Measurements from ENCODE around the gene ASPDH.

ASPDH gene

DNA sequence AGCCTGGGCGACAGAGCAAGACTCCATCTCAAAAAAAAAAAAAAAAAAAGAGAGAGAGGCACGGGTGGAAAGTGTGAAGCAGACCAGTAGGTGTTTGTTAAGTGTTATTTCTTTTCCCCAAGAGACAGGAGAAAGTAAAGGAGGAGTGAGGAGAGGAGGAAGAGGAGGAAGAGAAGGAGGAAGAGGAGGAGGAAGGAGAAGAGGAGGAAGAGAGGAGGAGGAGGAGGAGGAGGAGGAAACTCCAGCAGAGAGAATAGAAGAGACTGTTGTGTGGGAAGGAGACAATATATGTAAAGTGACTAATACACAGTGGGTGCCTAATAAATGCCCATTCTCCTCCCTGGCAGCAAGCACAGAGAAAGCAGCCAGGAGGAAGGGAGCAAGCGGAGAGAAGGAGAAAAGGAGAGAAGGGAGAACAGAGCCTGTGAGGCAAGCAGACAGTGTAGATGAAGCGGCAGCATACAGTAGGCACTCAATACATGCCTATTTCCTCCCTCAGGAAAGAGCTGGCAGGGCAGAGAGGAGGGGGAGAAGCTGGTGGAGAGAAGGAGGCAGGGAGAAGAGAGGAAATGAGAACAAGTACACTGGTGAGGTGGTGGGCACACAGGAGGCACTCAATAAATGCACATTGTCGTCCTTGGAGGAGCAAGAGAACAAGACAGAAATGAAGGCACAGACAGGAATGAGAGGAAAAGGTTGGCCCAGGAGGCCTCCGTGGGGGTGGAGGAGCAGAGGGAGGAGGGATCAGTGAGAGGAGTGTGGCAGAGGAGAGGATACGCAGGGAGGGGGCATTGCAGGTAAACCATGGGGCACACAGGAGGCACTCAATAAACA, 19.3 kb downstream of the ASPDH start:
- no peak for DNase-seq

DNA sequence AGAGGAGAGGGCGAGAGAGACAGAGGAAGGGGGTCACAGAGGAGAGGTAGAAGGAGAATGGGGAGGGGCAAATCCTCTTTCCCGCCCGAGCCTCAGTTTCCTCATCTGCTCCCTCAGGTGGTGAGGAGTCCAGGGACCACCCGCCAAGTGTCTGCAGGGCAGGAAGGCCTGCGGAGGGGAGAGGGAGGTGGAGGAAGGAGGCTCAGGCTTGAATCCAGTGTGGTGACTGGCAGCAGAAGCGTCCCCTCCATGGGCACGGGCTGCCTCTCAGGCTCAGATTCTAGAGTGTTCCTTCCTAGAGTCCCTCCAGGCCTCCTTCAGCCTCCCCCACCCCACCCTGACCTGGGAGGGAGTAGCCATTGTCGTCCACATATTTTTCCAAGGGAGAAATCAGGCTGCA, 20.5 kb downstream of the ASPDH start:
- DNase-seq, result no peak

DNA sequence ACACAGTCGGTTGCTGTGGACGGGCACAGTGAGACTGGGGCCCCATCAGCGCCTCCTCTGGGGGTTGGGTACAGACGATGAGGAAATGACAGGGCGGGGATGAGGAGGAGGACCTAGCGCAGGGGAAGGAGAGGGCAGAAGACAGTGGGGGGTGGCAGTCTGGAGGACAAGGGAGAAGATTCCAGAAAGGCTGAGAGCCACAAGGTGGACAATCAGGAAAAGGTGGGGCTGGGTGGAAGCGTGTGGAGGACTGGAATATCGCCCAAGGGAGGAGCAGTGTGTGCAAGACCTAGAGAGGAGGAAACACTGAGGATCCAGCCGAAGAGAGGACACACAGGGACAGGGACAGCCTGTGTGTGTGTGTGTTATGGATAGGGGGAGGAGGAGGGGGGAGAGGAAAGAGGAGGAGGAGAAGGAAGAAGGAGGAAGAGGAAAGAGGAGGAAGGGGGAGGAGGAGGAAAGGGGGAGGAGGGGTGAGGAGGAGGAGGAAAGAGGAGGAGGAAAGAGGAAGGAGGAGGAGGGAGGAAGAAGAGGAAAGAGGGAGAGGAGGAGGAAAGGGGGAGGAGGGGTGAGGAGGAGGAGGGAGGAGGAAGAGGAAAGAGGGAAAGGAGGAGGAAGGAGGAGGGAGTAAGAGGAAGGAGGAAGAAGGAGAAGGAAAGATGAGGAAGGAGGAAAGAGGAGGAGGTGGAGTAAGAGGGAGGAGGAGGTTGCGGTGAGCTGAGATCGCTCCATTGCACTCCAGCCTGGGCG, 21.2 kb downstream of the ASPDH start:
- peak; percentile 32 for DNase-seq

DNA sequence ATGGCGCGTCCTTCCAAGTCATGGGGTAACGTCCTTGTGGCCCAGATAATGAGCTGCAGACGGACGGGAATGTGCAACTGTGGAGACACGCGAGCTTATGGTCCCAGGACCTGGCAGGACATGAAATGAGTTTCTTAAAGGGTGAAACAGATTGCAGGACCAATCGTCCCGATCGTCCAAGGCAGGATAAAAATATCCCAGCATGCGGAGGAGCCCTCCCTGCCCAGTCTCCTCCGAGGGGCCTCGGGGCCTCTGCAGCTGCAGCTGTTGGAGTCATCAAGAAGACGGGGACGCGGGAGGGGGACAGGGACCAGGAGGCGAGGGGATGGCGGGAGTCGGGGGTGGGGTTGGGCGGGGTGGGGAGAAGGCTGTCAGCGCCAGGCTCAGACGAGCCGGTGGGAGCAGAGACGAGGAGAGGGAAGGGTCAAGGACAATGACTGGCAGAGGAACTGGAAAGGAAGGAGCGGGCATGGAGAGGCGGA, 22.7 kb downstream of the ASPDH start:
- DNase-seq, result no peak

DNA sequence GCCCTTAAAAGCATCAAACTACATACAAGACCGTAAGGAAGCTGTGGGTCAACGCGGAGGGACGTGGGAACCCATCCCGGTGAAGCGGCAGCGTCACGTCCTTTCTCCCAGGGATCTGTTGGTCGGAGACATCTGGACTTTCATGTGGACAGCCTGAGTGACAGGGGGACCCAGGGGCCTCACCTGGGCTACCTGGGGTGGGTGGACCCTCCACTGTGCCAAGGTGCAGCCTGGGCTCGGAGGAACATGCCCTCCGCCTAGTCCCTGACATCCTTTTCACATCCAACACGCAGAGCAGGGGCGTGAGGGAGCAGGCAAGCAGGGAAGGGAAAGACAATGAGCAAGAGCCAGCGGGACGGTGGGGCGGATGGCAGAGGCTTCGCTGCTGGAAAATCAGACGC, 23.3 kb downstream of the ASPDH start:
- no peak for DNase-seq

DNA sequence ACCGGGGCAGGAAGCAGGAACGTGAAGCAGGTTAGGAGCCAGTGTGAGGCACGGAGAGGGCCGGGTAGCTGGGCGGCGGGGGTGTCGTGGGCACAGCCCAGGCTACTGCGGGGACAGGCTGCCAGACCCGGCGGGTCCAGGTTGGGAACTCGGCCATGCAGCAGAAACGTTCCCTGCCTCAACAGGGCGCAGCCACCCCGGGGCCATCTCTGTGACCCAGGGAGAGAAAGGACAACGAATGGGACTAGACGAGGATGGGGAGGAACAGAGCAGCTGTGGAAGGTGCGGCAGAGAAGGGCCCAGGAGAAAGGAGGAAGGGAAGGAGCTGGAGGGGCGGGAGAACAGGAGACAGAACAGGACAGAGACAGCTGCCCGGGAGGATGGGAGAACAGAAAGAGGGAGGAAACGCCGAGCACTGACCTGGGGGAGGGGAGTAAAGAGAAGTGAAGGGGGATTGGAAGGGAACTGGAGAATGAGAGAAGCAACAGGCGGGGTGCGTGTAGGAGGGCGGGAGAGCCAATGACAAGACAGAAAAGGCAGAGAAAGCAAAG, 24.2 kb downstream of the ASPDH start:
- DNase-seq, result no peak

DNA sequence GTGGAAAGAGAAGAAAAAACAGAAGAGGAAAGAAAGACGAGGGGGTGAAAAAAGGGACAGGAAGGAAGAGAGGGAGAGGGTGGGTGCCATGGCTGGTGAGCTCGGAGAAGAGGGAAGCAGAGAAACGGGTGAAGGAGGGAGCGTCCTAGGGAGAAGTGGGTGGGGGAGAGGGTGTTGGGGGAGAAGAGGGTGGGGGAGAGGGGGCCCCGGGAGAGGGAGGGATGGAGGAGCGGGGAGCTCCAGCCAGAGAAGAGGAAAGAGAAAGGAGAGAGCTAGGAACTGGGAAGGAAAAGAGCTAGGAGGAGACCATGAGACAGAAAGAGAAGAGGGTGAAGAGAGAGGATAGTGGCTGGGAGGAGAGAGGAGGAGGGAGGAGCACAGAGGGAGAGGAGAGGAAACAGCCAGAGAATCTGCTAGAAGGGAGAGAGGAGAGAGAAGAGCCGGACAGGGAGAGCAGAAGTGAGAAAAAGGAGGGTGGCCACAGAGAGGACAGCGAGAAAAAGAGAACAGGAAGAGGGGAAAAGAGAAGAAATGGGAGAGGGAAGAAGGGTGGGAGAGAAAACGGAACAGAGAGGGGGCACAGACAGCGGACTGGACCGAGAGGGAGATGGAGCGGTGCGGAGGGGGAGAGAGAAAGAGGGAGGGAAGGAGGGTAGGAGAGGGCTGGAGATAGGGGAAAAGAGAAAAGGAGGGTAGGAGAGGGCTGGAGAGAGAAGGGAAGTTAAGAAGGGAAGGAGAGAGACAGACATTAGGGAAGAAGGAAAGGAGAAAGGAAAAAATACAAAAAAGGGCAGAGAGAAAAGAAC, 25.1 kb downstream of the ASPDH start:
- no peak for DNase-seq

DNA sequence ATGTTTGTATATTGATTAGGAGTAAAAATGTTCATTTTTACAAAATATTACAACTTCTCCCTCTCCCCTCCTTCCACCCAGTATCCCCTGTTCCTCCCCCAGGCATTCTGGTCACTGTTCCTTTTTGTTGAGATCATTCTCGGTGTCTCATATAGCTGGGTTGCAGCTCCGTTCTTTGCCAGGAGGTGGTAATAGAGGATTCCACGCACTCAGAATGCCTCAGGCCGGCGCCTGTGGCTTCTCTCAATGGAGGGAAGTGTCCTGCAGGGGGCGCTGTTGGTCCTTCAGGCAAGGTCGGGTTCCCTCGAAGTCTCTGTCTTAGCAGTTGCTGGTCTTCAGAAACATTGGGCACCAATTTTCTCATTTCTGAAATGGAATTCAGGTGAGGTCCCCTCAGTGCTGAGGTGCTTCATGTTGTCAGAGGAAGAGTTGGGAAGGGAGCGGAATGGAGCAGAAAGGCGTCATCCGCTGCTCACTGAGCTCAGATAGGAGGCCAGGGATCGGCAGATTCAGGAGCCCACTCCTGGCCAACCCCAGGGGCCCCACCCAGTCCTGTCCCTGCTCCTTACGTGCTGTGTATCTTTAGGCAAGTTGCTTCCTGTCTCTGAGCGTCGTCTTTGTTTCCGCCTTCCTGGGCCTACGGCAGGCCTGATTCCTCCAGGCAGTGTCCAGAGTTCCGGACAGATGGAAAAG, 26.7 kb downstream of the ASPDH start:
- DNase-seq, result peak; percentile 43

DNA sequence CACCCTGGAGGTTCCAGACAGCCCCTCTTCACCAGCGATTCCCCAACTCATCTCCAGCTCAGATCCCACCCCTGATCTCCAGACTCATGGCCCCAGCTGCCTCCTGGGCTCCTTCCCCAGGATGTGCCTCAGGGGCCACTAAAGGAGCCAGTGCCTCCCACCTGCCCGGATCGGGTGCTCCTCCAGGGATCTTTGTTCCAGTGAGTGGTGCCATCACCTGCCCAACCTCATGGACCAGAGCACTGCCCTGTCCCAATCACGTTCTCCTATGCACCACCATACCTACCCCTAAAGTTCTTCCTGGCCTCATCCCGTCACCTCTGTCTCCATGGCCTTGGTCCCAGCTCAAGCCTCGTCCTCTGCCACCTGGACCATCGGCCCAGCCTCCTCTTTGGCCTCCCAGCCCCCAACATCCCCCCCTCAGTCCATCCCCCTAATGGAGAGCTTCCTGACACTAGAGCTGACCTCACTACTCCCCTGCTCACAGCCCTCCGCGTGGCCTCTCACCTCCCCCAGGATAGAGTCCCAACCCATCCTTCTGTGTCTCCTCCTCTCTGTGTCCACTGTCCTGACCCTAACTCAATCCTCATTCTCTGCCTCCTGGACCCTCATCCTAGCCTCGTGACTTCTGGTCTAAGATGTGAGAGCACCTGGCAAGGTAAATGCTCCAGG, 28.3 kb downstream of the ASPDH start:
- no peak for DNase-seq

DNA sequence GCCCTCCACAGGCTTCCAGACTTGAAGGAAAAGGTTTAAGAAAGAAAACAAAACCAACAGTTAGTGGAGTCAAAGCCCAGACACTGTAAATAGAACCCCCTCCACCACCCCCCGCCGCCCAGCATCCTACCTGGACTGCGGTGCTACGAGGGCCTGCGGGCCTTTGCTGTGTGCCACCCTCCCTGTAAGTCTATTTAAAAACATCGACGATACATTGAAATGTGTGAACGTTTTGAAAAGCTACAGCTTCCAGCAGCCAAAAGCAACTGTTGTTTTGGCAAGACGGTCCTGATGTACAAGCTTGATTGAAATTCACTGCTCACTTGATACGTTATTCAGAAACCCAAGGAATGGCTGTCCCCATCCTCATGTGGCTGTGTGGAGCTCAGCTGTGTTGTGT, 30.8 kb downstream of the ASPDH start:
- DNase-seq, result no peak

DNA sequence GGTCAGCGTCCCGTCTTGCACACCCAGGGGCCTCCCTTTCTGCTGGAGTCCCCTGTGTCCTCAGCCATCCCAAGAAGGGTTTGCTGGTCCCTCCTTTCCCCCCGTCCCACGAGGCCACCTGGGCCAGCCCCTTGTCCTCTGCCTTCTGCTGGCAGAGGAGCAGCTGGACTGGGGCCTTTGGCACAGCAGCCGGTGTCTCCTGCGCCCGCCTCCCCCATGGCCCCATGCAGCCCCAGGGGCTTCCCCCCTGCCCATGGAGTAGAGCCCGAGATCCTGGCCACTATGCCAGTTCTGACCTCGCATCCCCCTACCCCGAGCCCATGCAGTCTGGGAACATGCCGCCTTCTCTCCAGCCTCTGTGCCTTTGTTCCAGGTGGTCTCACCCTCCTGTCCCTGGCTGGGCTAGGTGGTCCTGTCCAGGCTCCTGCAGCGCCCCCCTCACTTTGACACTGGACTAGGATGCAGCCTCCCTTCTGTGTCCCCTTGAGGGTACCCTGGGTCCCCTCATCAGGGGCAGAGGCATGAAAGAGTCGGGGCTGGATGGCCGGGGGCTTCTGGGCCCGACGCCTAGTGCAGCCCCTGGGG, 31.4 kb downstream of the ASPDH start:
- no peak for DNase-seq

DNA sequence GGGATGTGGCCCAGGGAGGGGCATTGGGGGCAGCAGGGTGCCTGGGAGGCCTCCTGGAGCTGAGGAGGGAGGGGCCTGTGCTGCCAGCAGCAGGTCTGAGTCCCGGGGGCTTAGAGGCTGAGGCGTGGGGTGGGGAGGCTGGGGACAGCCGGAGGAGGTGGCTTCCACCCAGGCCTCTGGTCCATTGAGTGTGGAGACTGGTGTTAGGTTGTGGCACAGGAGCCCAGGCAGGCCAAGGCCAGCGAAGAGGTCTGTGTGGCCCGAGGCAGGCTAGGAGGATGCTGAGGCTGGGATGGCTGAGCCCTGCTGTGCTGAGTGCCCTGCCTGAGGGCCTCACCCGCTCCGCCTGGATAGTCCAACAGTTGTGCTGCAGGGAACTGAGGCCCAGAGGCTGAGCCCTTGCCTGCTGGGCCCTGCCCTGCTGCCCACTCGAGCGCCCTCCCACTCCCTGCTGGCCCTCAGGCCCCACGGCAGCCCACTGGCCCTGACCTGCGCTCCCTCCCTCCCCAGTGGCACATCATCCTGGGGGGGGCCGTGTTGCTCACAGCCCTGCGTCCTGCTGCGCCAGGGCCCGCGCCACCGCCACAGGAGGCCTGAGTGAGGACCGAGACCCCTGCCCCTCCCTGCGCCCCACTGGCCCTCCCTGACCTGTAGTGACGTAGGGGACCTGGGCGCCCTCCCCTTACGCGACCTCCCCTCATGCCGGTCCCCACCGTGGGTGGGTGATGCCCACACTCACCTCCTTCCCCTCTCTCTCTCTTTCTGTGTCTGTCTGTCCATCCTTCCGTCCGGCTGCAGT, 32.2 kb downstream of the ASPDH start:
- DNase-seq, result no peak

DNA sequence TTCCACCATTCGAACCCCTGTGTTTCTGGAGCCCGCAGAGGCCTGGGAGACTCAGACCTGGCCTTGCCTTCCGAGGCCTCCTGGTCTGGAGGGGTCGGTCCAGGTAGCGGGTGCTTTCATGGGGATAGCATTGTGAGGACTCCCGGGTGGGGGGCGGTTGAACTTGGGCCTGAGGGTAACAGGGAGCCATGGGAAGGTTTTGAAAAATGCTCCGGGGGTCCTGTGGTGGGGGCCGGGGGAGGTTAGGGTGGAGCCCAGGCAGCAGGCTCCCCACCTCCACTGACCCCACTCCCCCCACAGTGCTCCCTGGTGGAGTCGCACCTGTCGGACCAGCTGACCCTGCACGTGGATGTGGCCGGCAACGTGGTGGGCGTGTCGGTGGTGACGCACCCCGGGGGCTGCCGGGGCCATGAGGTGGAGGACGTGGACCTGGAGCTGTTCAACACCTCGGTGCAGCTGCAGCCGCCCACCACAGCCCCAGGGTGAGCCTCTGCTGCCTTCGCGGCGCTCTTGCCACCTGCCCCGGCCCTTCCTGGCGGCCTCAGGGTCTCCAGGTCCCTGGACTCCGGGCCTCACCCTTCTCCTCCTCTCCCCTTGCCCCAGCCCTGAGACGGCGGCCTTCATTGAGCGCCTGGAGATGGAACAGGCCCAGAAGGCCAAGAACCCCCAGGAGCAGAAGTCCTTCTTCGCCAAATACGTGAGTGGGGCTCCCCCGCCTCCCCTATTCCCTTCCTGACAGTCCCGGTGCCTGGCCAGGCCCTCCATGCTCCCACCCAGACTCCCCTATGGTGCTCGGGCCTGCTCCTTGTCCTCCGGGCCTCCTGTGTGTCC, 33.2 kb downstream of the ASPDH start:
- no peak for DNase-seq

DNA sequence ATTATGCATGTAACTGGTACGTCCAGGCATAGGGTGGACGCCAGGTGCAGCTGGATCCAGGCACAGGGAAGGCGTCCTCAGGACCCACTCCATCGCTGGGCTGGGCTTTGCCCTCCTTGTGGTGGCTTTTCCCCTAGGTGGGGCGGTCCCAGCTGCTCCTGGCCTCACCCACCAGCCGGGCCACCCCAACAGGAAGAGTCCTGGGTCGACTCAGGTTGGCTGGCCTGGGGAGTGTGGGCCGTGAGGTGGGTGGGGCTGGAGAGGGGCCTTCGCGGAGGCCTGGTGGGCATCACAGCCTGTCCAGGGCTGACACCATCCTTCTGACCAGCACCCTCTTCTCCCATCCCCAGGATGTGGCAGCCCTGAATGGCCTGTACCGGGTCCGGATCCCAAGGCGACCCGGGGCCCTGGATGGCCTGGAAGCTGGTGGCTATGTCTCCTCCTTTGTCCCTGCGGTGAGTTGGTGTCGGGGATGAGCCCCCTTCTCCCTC, 33.9 kb downstream of the ASPDH start:
- DNase-seq, result no peak

DNA sequence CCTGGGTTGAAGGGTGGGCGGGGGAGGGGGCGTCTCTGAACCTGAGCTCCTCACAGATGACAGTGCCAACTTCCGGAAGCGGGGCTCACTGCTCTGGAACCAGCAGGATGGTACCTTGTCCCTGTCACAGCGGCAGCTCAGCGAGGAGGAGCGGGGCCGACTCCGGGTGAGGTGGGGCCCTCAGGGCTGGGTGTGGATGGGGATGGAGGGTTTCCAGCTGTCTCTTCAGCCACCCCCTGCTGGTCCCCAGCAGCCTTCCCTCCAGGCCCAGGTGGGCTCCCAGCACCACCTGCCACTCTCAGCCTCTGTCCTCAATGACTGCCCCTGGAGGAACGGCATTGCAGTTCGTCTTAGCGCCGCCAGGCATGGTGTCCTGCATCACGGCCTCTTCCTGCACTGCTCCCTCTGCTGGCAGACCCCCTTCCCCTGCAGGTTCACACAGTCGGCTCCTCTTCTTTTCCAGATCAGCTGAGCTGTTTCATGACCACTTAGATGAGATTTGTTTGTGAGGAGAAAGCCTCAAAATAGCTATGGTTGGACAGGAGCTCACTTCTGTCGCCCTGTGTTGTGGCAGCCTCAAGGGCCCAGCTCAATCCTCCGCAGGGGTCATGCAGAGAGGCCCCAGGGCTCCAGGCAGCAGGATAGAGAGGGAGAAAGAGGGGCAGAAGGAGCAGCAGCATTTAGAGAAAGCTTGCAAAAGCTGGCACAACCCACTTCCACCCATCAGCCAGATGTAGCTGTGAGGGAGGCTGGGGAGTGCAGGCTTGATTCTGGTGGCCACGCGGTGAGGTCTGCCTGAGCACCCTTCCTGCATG, 34.6 kb downstream of the ASPDH start:
- peak; percentile 14 for DNase-seq

DNA sequence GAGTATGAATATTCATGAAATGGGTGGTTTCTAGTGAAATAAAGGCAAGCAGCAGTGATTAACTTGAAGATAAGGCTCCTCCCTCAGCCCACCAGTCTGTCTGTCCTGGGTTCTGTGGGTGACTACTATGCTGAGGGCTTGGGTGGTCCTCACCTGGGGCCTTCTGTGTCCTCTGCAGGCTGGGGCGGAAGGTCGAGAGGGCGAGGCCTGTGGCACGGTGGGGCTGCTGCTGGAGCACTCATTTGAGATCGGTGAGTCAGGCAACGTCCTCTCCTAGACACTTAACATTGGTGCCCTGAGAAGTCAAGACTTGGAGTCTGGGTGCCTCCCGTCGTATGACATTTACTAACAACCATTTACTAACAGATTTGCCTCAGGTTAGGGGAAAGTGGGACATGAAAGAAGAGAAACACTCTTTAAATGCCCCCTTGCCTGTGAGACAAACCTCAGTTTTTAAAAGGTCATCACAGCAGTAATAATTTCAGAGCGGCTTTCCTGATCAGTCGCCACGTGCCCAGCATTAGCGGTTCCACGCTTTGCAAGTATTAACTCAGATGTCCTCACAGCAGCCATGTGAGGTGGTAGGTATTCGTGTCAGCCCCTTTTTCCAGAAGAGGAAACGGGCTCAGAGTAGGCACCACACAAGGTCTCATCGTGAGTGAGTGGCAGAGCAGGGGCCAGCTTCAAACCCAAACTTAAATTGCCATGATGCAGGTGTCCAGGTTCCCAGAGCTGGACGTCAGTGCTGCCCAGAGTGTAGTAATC, 35.8 kb downstream of the ASPDH start:
- no peak for DNase-seq

DNA sequence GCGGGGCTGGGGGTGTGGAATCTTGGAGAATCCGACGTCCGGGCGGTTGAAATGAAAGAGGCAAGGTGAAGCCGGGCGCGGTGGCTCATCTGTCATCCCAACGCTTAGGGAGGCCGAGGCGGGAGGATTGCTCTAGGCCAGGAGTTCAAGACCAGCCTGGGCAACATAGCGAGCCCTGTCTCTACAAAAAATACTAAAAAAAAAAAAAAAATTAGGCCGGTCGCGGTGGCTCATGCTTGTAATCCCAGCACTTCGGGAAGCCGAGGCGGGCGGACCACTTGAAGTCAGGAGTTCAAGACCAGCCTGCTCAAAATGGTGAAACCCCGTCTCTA, 36.8 kb downstream of the ASPDH start:
- DNase-seq, result no peak
